ENCODE measurements around the gene CRY2.
"Not testable (repeated sequence)": the region's sequence is repeated elsewhere in the genome, so short reads cannot be mapped to it uniquely, and the experiment has no call there.

Gene CRY2

DNA sequence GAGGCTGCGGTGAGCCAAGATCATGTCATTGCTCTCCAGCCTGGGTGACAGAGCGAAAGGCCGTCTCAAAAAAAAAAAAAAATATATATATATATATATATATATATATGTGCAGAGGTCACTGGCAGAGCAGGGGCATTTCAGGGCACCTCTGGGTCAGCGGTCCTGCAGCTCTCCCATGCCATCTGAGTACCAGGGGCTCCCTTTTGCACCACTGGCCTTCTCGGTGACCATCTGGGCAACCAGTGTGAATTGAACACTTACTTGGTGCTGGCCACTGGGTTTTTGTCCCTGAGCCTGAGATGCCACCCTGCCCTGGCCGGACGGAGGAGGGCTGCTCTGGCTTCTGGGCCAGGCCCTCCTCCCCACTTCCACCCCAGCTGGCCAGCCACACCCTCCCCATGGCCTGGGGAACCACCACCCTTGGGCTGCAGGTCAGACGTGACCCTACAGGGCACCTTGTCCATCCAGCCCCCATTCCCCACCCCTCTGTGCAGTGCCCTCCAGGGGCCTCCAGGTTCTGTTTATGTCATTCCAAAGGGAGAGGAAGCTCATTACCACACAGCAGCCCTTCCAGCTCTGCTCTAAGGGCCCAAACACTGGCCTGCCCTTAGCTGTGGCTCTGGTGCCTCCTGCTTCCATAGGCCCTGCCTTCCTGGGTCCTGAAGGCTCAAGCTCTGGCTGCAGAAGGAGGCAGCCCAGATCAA lies 48.4 kb downstream of the CRY2 start:
- H3K4me3 ChIP-seq (ENCODE audit: low read depth, low read length) = no peak overlapping the region
- DNase-seq (ENCODE audit: low read depth) = no peak
- TF ChIP-seq, protein P1, sequence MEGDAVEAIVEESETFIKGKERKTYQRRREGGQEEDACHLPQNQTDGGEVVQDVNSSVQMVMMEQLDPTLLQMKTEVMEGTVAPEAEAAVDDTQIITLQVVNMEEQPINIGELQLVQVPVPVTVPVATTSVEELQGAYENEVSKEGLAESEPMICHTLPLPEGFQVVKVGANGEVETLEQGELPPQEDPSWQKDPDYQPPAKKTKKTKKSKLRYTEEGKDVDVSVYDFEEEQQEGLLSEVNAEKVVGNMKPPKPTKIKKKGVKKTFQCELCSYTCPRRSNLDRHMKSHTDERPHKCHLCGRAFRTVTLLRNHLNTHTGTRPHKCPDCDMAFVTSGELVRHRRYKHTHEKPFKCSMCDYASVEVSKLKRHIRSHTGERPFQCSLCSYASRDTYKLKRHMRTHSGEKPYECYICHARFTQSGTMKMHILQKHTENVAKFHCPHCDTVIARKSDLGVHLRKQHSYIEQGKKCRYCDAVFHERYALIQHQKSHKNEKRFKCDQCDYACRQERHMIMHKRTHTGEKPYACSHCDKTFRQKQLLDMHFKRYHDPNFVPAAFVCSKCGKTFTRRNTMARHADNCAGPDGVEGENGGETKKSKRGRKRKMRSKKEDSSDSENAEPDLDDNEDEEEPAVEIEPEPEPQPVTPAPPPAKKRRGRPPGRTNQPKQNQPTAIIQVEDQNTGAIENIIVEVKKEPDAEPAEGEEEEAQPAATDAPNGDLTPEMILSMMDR (IDR thresholded peaks at IDR 0.05; ENCODE audit: low read depth, low read length) = no peak
- TF ChIP-seq MYC (IDR thresholded peaks at IDR 0.05; ENCODE audit: low read depth, low read length) = no peak
- TF ChIP-seq POLR2A (IDR thresholded peaks at IDR 0.05; ENCODE audit: extremely low read depth, insufficient read length) = no peak
- TF ChIP-seq, protein P2, sequence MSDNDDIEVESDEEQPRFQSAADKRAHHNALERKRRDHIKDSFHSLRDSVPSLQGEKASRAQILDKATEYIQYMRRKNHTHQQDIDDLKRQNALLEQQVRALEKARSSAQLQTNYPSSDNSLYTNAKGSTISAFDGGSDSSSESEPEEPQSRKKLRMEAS (IDR thresholded peaks at IDR 0.05; ENCODE audit: low read depth, low read length) = no peak

DNA sequence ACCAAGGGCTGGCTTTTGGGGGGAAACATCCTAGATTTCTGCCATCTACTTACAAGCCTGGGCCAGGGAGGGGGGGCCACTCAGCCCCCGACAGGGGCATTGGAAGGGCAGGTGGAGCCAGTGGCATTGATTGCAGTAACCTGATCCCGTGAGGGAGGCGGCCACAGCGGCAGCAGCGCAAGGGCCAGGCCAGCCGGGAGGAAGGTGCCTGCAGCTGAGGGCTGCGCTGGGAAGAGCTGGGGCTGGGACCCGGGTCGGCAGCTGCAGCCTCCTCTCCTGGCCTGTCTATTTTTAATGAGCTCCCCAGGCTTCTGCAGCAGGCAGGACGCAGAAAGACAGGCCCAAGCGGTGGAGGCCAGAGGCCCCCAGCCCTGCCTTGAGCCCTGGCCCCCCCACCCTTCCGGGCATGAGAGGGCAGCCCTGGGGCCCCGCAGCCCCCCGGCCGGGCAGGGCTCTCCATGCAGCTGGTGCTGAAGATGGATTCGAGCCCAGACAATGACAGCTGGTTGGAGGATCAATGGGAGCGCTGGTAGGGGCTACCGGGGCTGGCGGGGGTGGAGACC lies 49.2 kb downstream of the CRY2 start:
- DNase-seq (ENCODE audit: low read depth) = no peak
- H3K4me3 ChIP-seq (ENCODE audit: low read depth, low read length) = no peak overlapping the region
- TF ChIP-seq MYC (IDR thresholded peaks at IDR 0.05; ENCODE audit: low read depth, low read length) (no peak), POLR2A (IDR thresholded peaks at IDR 0.05; ENCODE audit: extremely low read depth, insufficient read length) (no peak)
- TF ChIP-seq, protein P1 (IDR thresholded peaks at IDR 0.05; ENCODE audit: low read depth, low read length) = no peak
- TF ChIP-seq, protein P2 (IDR thresholded peaks at IDR 0.05; ENCODE audit: low read depth, low read length) = no peak

DNA sequence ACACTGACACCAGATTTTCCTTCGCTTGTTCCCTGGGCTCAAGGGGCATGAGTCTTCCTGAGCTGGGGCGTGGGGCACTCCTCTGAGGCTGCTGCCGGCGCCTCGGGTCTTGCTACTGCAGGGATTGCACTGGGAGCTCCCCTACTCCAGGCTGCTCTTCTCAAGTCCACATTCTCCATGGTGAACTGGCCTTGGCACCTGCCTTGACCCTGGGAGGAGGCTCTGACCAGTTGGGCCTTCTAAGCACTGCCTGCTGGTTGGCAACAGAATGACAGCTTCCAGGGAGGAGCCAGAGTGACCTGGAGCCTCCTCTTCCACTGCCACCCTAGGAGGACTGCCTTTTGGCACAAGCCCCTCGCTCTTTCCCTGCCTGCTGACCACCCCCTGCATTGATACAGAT lies 50.3 kb downstream of the CRY2 start:
- no peak for TF ChIP-seq MYC (IDR thresholded peaks at IDR 0.05; ENCODE audit: low read depth, low read length)
- no peak for DNase-seq (ENCODE audit: low read depth)
- no peak overlapping the region for H3K4me3 ChIP-seq (ENCODE audit: low read depth, low read length)

DNA sequence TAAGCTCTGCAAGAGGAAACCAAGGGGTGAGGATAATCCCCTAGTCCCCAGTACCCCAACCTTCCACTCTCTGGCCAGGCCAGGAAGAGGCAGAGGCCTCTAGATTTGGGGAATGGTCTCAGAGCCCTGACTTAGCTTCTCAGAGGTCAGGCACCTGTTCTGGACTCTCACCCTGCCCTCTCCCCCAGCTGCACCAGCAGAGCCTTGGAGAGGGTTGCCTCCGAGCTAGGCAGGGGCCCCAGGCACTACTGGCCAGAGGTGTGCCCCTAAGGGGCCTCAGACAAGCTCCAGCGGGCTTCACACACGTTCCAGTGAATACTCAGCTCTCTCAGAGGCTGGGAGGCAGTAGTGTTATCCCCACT lies 51.8 kb downstream of the CRY2 start:
- TF ChIP-seq POLR2A (IDR thresholded peaks at IDR 0.05; ENCODE audit: extremely low read depth, insufficient read length) (no peak), MYC (IDR thresholded peaks at IDR 0.05; ENCODE audit: low read depth, low read length) (no peak)
- TF ChIP-seq, protein P2 (IDR thresholded peaks at IDR 0.05; ENCODE audit: low read depth, low read length) = no peak
- TF ChIP-seq, protein P1 (IDR thresholded peaks at IDR 0.05; ENCODE audit: low read depth, low read length) = no peak
- no peak overlapping the region for H3K4me3 ChIP-seq (ENCODE audit: low read depth, low read length)
- no peak for DNase-seq (ENCODE audit: low read depth)

DNA sequence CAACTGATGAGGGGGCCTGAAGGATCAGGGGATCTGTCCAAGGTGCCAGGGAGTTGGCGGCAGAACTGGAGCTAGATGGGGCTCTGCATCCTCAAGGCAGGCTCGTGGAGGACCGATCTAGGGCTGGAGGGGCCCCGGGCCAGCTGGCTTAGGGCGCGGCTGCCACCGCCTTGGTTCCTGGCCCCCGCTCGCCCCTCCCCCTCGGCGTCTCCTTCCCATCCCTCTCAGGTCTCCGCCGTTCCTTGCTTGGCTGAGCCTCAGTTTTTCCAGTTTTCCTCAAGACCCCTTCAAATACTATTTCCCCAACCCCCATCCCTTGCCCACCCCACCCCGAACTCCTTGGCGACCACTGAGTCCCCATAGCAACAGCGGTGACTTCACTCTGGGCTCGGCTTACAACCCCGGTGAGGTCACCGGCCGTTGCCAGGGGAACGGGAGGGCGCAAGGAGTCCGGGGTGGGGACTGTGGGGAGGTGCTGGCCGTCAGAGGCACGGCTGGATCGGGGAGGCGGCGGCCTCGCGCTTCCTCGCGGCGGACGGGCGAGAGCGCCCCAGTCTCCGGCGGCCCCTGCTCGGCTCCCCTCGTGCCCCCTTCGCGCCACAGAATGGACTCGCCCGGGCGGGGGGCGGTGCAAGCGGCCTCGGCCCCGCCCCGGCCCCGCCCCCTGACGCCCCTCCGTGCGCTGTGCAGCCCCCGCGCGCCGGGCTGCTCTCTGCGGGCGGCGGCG lies 52.3 kb downstream of the CRY2 start:
- DNase-seq (ENCODE audit: low read depth) = peak; percentile 46
- no peak overlapping the region for H3K4me3 ChIP-seq (ENCODE audit: low read depth, low read length)
- TF ChIP-seq, protein P1 (IDR thresholded peaks at IDR 0.05; ENCODE audit: low read depth, low read length) = no peak
- TF ChIP-seq, protein P2 (IDR thresholded peaks at IDR 0.05; ENCODE audit: low read depth, low read length) = no peak
- TF ChIP-seq POLR2A (IDR thresholded peaks at IDR 0.05; ENCODE audit: extremely low read depth, insufficient read length) (no peak), MYC (IDR thresholded peaks at IDR 0.05; ENCODE audit: low read depth, low read length) (no peak)

DNA sequence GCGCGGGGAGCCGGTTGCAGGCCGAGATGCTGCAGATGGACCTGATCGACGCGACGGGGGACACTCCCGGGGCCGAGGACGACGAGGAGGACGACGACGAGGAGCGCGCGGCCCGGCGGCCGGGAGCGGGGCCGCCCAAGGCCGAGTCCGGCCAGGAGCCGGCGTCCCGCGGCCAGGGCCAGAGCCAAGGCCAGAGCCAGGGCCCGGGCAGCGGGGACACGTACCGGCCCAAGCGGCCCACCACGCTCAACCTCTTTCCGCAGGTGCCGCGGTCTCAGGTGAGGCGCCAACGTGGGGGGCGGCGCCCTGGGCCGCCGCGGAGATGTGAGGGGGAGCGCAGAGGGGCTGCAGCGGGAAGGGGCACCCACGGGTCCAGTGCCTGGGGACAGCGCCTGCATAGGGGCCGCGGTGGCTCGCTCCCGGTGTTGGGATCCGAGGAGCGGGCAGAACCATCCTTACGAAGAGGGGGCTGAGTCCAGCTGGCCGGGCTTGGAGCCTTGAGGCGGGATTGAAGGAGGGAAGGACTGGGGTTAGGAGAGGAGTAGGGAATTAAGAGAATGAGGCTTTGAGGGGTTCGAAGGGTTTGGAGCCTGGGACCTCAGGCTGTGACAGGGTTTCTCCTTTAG lies 53.0 kb downstream of the CRY2 start:
- not testable (repeated sequence) for H3K4me3 ChIP-seq (ENCODE audit: low read depth, low read length); DNase-seq (ENCODE audit: low read depth)
